AG04450 (cell line): Measurements from ENCODE around the gene KIF26A. TPM values are rescaled to one million over a fixed set of nuclear protein-coding genes. Genes with fewer than 3 reads are reported as not detected.

Source experiments
- CTCF ChIA-PET: fragments of 300-600, 350-600 bp; formaldehyde crosslinking; extraction: SDS; loops from one replicate; lab custom pipeline; 2022; ENCODE audit warnings: antibody characterized with exemption, inconsistent platforms; lab: Charles Lee
- POLR2A ChIA-PET: fragments of 350-600 bp; formaldehyde crosslinking; extraction: SDS; loops from one replicate; lab custom pipeline; 2021; ENCODE audit warnings: antibody characterized with exemption, inconsistent platforms; lab: Yijun Ruan, JAX
- DNase-seq: peaks from one replicate; pipeline ENCODE4 v3.0.0-alpha.2; 2011; ENCODE audit warnings: low read depth, low spot score
- H3K27ac ChIP-seq: one replicate; pipeline ENCODE4 v1.5.1; 2012; ENCODE audit warnings: low read depth, low read length, control low read depth
- H3K27me3 ChIP-seq: one replicate; pipeline ENCODE4 v1.6.0; 2012; ENCODE audit warnings: low read length; ENCODE audit not compliant: control insufficient read depth, insufficient read depth
- H3K4me3 ChIP-seq: 2 replicates; pipeline ENCODE4 v1.5.1; 2011; ENCODE audit warnings: mild to moderate bottlenecking, low read depth, low read length, control low read depth
- H3K9me3 ChIP-seq: 2 replicates; pipeline ENCODE4 v1.5.1; 2012; ENCODE audit warnings: low read length; ENCODE audit not compliant: control insufficient read depth, insufficient read depth
- polyA plus RNA-seq: library from polyadenylated mRNA; depleted of rRNA; stranded (reverse); fragments of >200 nt; gene quantifications from 2 replicates; pipeline ENCODE4 v1.2.3, GENCODE V29; 2011
- TF ChIP-seq, protein P1 (sequence below): IDR thresholded peaks from 2 replicates; pipeline ENCODE4 v1.5.1; 2011; ENCODE audit warnings: low read depth, low read length, control low read depth, inconsistent platforms

KIF26A gene
- polyA plus RNA-seq, 1 experiment: not detected

DNA sequence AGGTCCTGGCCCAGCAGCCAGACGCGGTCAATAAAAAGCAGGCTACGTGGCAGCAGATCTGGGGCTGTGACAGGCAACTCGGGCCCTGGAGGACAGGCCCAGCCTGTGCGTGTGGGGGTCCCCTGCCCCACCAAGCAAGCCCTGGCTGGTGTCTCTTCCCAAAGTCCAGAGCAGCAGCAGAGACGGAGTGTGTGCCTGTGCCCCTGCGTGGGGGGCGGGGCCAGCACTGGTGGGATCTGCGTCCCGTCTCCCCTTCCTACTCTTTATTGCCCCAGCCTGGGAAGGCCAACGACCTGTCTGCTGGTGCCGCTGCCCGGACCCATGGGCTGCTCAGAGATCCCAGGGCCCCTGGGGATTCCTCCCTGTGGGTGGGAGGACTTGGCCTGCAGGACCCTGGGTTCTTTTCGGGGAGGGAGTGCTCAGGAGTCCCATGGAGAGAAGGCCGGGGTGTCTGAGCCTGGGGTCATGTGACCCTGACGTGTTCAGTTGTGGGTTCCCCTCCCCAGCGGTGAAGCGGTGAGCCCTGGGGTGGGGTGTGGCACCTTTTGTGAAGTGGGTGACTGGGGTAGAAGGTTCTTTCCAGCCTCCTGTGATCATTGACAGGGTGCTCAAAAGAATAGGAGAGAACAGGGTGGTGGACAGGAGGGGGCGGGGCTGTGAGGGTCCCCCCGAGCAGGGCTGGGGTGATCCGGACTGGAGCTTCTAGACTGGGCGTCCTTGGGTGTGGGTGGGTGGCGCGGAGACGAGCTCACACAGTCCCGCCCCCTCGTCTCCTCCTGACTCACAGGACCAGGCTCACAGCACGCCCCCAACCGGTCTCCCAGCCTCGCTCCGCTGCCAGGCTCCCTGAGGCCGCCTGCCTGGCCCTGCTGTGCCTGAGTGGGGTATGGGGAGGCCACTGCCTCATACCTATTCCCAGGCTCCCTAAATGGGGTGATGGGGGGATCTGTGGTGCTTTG lies 30.5 kb upstream of the KIF26A start:
- CTCF ChIA-PET: no interaction called here

DNA sequence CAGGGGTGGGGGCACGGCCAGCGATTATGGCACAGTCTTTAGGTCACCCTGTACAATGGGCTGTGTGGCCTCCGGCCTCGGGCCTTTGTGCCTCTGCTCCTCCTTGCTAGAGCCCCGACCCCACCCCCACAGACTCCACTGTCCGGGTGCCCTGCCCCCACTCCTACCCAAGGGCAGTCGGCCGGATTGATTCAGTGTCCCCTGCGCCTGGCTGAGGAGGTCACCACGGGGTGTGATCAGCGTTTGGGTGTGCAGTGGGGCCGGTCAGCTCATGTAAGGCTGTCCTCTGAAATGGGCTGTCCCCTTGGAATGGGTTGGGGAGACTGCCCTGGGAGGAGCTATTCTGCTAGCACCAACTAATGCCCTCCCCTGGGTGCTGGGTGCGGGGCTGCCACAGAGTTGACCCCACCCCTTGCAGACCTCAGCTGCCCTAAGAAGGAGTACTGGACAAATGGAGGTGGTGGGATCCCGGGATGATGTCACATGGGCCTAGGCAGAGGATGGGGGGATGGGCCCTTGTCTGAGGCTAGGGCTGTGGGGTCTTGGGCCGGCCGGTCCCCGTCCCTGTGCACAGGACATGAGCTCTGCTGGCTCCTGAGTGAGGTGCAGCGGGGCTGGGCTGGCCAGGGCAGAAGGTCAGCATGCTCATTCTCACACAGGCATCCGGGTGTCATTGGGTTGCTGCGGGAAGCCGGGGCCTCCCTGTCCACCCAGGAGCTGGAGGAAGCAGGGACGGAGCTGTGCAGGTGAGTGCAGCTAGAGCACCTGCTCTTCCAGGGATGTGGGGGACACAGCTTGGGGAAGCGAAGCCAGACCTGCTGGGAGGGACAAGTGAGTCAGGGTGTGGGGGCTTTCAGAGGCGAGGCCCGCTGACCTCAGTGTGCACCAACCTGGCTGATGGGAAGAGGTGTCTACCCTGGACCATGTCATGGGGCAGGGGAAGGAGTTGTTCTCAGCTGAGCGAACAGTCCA lies 29.5 kb upstream of the KIF26A start:
- no peak for DNase-seq
- POLR2A ChIA-PET: no interaction called here

More for the DNA sequence above, 30.5 kb upstream of the KIF26A start:
- Histone ChIP-seq H3K4me3 (no peak overlapping the region), H3K27ac (no peak overlapping the region), H3K27me3 (no peaks in the 10 kb centered on the region), H3K9me3 (no peaks in the 10 kb centered on the region; the same call in 1 of the 2 replicates)
- TF ChIP-seq, protein P1, sequence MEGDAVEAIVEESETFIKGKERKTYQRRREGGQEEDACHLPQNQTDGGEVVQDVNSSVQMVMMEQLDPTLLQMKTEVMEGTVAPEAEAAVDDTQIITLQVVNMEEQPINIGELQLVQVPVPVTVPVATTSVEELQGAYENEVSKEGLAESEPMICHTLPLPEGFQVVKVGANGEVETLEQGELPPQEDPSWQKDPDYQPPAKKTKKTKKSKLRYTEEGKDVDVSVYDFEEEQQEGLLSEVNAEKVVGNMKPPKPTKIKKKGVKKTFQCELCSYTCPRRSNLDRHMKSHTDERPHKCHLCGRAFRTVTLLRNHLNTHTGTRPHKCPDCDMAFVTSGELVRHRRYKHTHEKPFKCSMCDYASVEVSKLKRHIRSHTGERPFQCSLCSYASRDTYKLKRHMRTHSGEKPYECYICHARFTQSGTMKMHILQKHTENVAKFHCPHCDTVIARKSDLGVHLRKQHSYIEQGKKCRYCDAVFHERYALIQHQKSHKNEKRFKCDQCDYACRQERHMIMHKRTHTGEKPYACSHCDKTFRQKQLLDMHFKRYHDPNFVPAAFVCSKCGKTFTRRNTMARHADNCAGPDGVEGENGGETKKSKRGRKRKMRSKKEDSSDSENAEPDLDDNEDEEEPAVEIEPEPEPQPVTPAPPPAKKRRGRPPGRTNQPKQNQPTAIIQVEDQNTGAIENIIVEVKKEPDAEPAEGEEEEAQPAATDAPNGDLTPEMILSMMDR: no peak
- POLR2A ChIA-PET: no interaction called here
- no peak for DNase-seq

DNA sequence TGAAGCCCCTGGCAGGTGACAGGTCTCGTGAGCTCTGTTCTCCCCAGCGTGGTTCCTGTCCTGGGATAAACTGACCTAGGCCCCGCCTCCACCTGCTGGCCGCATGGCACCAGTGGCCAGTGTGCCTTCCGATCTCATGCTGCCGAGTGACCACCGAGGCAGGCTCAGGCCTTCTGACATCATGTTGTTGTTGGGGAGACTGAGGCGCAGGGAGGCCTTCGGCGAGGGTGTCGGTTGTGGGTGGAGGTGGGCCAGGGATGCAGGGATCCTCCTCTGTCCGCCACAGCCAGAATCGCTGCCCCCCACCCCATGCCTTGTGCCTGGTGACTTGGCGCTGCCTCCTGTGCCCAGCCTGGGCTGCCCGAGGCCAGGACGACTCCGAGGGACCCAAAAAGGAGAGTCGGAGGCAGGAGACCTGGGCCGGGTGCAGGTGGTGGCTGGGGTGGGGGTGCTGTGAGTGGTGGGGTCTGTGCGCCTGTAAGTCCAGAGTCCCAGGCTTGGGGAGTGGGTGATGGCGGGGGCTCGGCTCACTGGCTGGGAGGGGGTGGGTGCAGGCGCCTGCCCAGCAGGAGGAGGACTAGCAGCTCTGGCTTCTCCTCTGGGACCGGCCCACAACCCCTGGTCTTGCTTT lies 28.5 kb upstream of the KIF26A start:
- ChIA-PET CTCF (no interaction called here), POLR2A (no interaction called here)
- no peak for DNase-seq
- Histone ChIP-seq H3K27me3 (no peaks in the 10 kb centered on the region), H3K4me3 (no peak overlapping the region), H3K27ac (no peak overlapping the region), H3K9me3 (no peaks in the 10 kb centered on the region; the same call in 1 of the 2 replicates)
- TF ChIP-seq, protein P1: no peak

More for the DNA sequence above, 29.5 kb upstream of the KIF26A start:
- CTCF ChIA-PET: no interaction called here
- H3K9me3 ChIP-seq: no peaks in the 10 kb centered on the region; the same call in 1 of the 2 replicates
- no peak overlapping the region for H3K4me3 ChIP-seq
- H3K27ac ChIP-seq: no peak overlapping the region
- no peaks in the 10 kb centered on the region for H3K27me3 ChIP-seq
- TF ChIP-seq, protein P1: no peak

DNA sequence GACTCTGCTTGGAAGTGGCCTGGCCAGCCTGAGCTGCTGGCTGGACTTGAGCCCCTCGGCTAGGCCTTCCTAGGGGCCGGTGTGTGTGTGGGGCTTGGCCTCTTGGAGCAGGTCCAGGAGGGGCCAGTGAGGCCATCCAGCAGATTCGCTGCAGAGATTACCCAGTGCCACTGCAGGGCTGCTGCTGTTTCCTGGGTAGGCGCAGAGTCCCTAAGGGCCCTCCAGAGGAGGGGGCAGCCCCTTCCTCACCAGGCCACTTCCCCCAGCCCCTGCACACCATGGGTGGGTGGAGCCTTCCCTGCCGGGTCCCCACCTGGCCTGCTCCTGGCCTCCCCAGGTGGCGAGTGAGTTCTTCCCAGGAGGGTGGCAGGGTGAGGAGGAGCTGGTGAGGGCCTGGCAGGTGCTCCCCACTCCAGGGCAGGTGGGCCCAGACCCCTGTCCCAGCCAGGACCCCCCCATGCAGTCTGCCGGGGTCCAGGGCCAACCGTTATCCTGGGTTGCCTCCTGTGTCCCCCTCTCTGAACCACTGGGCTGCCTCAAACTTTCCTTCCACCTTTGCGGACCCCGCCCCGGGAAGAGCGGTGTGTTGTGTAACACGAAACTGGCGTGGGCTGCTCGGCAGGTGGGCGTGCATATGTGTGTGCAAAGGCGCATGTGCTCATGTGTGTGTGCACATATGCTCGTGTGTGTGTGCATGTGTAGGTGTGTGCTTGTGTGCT lies 27.7 kb upstream of the KIF26A start:
- Histone ChIP-seq H3K9me3 (no peaks in the 10 kb centered on the region; the same call in 1 of the 2 replicates), H3K27ac (no peak overlapping the region), H3K27me3 (no peaks in the 10 kb centered on the region), H3K4me3 (no peak overlapping the region)
- TF ChIP-seq, protein P1: no peak
- ChIA-PET POLR2A (no interaction called here), CTCF (no interaction called here)
- no peak for DNase-seq
